Activated naive CD8-positive, alpha-beta T cell (primary cell): ENCODE measurements around the gene MAML3.

Experiments
- H3K27ac Mint-ChIP-seq: one replicate; pipeline ENCODE4 v1.8.0; 2021; ENCODE audit warnings: mixed read lengths
- H3K27me3 Mint-ChIP-seq: one replicate; pipeline ENCODE4 v1.8.0; 2021; ENCODE audit warnings: mixed read lengths
- H3K36me3 Mint-ChIP-seq: one replicate; pipeline ENCODE4 v1.8.0; 2021; ENCODE audit warnings: mixed read lengths
- H3K4me1 Mint-ChIP-seq: one replicate; pipeline ENCODE4 v1.8.0; 2021; ENCODE audit warnings: low read depth, mixed read lengths
- H3K4me3 Mint-ChIP-seq: one replicate; pipeline ENCODE4 v1.8.0; 2021; ENCODE audit warnings: mild to moderate bottlenecking, mixed read lengths
- H3K9me3 Mint-ChIP-seq: one replicate; pipeline ENCODE4 v1.8.0; 2021; ENCODE audit warnings: low read depth, mixed read lengths

The MAML3 gene

GRCh38 chr4:140047786-140048185, 106.2 kb downstream of the MAML3 start:
- no peak overlapping the region for H3K27ac Mint-ChIP-seq
- H3K9me3 Mint-ChIP-seq, result no peaks in the 10 kb centered on the region
- no peak overlapping the region for H3K4me3 Mint-ChIP-seq
- no peaks in the 10 kb centered on the region for H3K27me3 Mint-ChIP-seq
- no peaks in the 10 kb centered on the region for H3K36me3 Mint-ChIP-seq
- H3K4me1 Mint-ChIP-seq, result peaks cover 55% of the 10 kb centered on the region

GRCh38 chr4:140047017-140047640, 106.9 kb downstream of the MAML3 start:
- Mint-ChIP-seq H3K27me3 (no peaks in the 10 kb centered on the region), H3K36me3 (no peaks in the 10 kb centered on the region), H3K27ac (no peak overlapping the region), H3K9me3 (no peaks in the 10 kb centered on the region), H3K4me1 (peaks cover 57% of the 10 kb centered on the region), H3K4me3 (no peak overlapping the region)

- H3K4me1 Mint-ChIP-seq, result peaks cover 52% of the 10 kb centered on the region
- no peak overlapping the region for H3K4me3 Mint-ChIP-seq
- H3K27me3 Mint-ChIP-seq, result no peaks in the 10 kb centered on the region
- no peaks in the 10 kb centered on the region for H3K9me3 Mint-ChIP-seq
- no peaks in the 10 kb centered on the region for H3K36me3 Mint-ChIP-seq
- H3K27ac Mint-ChIP-seq, result no peak overlapping the region
Observed at GRCh38 chr4:140046543-140046942, 107.4 kb downstream of the MAML3 start.

GRCh38 chr4:140046016-140046415, 108.0 kb downstream of the MAML3 start:
- H3K36me3 Mint-ChIP-seq, result no peaks in the 10 kb centered on the region
- H3K27ac Mint-ChIP-seq, result no peak overlapping the region
- no peak overlapping the region for H3K4me3 Mint-ChIP-seq
- H3K27me3 Mint-ChIP-seq, result no peaks in the 10 kb centered on the region
- H3K9me3 Mint-ChIP-seq, result no peaks in the 10 kb centered on the region
- H3K4me1 Mint-ChIP-seq, result peaks cover 53% of the 10 kb centered on the region

- Mint-ChIP-seq H3K4me3 (no peak overlapping the region), H3K36me3 (no peaks in the 10 kb centered on the region), H3K27ac (peak overlapping the region; percentile 2), H3K27me3 (no peaks in the 10 kb centered on the region), H3K9me3 (no peaks in the 10 kb centered on the region), H3K4me1 (peaks cover 38% of the 10 kb centered on the region)
Observed at GRCh38 chr4:140044337-140044902, 109.6 kb downstream of the MAML3 start.

GRCh38 chr4:140042634-140043033, 111.3 kb downstream of the MAML3 start:
- no peaks in the 10 kb centered on the region for H3K36me3 Mint-ChIP-seq
- no peaks in the 10 kb centered on the region for H3K9me3 Mint-ChIP-seq
- no peak overlapping the region for H3K4me3 Mint-ChIP-seq
- no peak overlapping the region for H3K27ac Mint-ChIP-seq
- H3K27me3 Mint-ChIP-seq, result no peaks in the 10 kb centered on the region
- H3K4me1 Mint-ChIP-seq, result peaks cover 29% of the 10 kb centered on the region

GRCh38 chr4:140038031-140038533, 115.9 kb downstream of the MAML3 start:
- no peak overlapping the region for H3K4me3 Mint-ChIP-seq
- H3K27ac Mint-ChIP-seq, result no peak overlapping the region
- H3K4me1 Mint-ChIP-seq, result peaks cover 19% of the 10 kb centered on the region
- no peaks in the 10 kb centered on the region for H3K27me3 Mint-ChIP-seq
- H3K36me3 Mint-ChIP-seq, result no peaks in the 10 kb centered on the region
- H3K9me3 Mint-ChIP-seq, result no peaks in the 10 kb centered on the region

- H3K4me3 Mint-ChIP-seq, result no peak overlapping the region
- no peaks in the 10 kb centered on the region for H3K27me3 Mint-ChIP-seq
- no peaks in the 10 kb centered on the region for H3K36me3 Mint-ChIP-seq
- no peaks in the 10 kb centered on the region for H3K9me3 Mint-ChIP-seq
- H3K27ac Mint-ChIP-seq, result no peak overlapping the region
- peaks cover 13% of the 10 kb centered on the region for H3K4me1 Mint-ChIP-seq
Observed at GRCh38 chr4:140037353-140038030, 116.5 kb downstream of the MAML3 start.

- Mint-ChIP-seq H3K27me3 (no peaks in the 10 kb centered on the region), H3K4me3 (no peak overlapping the region), H3K9me3 (no peaks in the 10 kb centered on the region), H3K27ac (no peak overlapping the region), H3K4me1 (peaks cover 2% of the 10 kb centered on the region), H3K36me3 (no peaks in the 10 kb centered on the region)
Observed at GRCh38 chr4:140031706-140032105, 122.3 kb downstream of the MAML3 start.

- Mint-ChIP-seq H3K27ac (no peak overlapping the region), H3K36me3 (no peaks in the 10 kb centered on the region), H3K4me1 (peaks cover 2% of the 10 kb centered on the region), H3K27me3 (no peaks in the 10 kb centered on the region), H3K4me3 (no peak overlapping the region), H3K9me3 (no peaks in the 10 kb centered on the region)
Observed at GRCh38 chr4:140031061-140031460, 122.9 kb downstream of the MAML3 start.

GRCh38 chr4:140028676-140029517, 125.1 kb downstream of the MAML3 start:
- H3K4me3 Mint-ChIP-seq, result no peak overlapping the region
- H3K27ac Mint-ChIP-seq, result no peak overlapping the region
- no peaks in the 10 kb centered on the region for H3K36me3 Mint-ChIP-seq
- H3K9me3 Mint-ChIP-seq, result no peaks in the 10 kb centered on the region
- H3K4me1 Mint-ChIP-seq, result peaks cover 2% of the 10 kb centered on the region
- no peaks in the 10 kb centered on the region for H3K27me3 Mint-ChIP-seq

- Mint-ChIP-seq H3K36me3 (no peaks in the 10 kb centered on the region), H3K27ac (no peak overlapping the region), H3K4me1 (peaks cover 2% of the 10 kb centered on the region), H3K4me3 (no peak overlapping the region), H3K9me3 (no peaks in the 10 kb centered on the region), H3K27me3 (no peaks in the 10 kb centered on the region)
Observed at GRCh38 chr4:140028101-140028500, 125.9 kb downstream of the MAML3 start.

- Mint-ChIP-seq H3K27me3 (no peaks in the 10 kb centered on the region), H3K27ac (no peak overlapping the region)
Observed at GRCh38 chr4:140027101-140027500, 126.9 kb downstream of the MAML3 start.

GRCh38 chr4:140025470-140025869, 128.5 kb downstream of the MAML3 start:
- H3K4me3 Mint-ChIP-seq, result no peak overlapping the region
- no peaks in the 10 kb centered on the region for H3K36me3 Mint-ChIP-seq
- peaks cover 2% of the 10 kb centered on the region for H3K4me1 Mint-ChIP-seq
- H3K27ac Mint-ChIP-seq, result no peak overlapping the region
- H3K9me3 Mint-ChIP-seq, result no peaks in the 10 kb centered on the region
- no peaks in the 10 kb centered on the region for H3K27me3 Mint-ChIP-seq

More at GRCh38 chr4:140027101-140027500, 126.9 kb downstream of the MAML3 start:
- Mint-ChIP-seq H3K4me1 (peaks cover 2% of the 10 kb centered on the region), H3K9me3 (no peaks in the 10 kb centered on the region), H3K36me3 (no peaks in the 10 kb centered on the region), H3K4me3 (no peak overlapping the region)
